Stimulated activated CD4-positive, alpha-beta T cell treated with anti-CD3 and anti-CD28 coated beads, Interleukin-15, amount 100 ng/mL, for 48 hours (primary cell): ENCODE data around the gene FSTL3.
"Not testable (repeated sequence)": the region's sequence is repeated elsewhere in the genome, so short reads cannot be mapped to it uniquely, and the experiment has no call there.

Source experiments
- DNase-seq, 2 donors: peaks; one replicate each; pipeline ENCODE4 v3.0.0-alpha.2; 2020; ENCODE audit warnings: low read depth in 2 of 2

Gene FSTL3

DNA sequence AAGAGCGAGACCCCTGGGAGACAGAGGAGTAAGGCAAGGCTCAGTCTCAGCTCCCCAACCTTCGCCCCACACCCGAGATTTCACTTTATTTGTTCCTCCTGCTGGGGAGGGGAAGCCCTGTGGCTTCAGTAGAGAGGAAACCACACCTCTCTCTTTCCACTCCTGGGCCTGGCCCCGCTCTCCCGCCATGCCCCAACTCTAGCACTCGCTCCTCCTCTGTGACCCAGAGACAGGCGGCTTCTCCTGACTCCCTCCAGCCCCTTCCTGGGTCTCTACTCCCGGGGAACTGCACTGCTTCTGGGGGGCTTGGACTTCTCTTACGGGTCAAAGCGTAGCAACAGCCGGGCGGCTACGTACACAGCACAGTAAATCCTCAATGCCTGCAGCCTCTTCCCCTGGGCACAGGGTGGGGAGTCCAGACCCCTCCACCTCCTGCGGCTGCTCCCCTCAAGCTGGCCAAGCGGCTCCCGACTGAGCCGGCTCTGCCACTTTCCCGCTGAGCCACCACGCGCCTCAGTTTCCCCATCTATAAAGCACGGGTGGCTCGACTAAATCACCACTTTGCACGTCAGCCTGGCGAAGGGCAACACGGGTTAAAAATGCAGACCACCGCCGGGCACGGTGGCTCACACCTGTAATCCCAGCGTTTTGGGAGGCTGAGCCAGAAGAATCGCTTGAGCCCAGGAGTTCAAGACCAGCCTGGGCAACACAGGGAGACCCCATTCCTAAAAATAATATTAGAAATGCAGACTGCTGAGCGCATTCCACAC lies 14.6 kb upstream of the FSTL3 start:
- DNase-seq = peak in 1 of 2 donors; percentile 50

DNA sequence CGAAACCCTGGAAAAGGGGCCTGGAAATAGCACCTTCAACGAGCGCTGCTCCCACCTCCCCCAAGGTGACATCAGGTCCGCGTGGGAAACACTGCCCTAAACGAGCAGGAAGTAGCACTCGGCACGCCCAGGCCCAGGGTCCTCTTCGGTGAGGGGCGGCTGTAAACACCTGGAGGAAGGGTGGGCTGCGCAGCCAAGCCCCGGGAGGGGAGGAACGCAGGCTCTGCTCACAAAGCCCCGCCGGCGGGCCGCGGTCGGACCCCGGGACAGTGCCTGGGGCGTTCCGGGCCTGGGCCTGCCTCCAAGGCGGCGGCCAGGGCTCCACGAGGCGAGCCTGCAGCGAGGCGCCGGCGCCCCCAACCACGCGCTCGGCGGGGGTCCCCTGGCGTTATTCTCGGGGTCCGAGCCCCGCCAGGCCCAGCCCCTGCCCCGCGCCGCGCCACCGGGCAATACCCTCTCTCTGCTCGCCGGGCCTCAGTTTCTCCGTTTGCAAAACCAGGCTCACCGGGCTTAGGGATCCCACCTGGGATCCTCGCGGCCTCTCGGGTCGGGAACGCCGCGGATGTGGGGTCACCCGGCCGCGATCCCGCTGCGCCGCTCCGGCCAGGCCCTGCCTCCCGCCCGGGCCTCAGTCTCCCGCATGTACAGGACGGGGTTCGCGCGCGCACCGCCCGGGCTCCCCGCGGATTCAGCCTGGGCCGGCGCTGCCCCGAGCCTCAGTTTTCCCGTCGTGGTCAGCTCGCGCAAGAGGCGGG lies 13.8 kb upstream of the FSTL3 start:
- DNase-seq = peak; percentile 62 to 67

DNA sequence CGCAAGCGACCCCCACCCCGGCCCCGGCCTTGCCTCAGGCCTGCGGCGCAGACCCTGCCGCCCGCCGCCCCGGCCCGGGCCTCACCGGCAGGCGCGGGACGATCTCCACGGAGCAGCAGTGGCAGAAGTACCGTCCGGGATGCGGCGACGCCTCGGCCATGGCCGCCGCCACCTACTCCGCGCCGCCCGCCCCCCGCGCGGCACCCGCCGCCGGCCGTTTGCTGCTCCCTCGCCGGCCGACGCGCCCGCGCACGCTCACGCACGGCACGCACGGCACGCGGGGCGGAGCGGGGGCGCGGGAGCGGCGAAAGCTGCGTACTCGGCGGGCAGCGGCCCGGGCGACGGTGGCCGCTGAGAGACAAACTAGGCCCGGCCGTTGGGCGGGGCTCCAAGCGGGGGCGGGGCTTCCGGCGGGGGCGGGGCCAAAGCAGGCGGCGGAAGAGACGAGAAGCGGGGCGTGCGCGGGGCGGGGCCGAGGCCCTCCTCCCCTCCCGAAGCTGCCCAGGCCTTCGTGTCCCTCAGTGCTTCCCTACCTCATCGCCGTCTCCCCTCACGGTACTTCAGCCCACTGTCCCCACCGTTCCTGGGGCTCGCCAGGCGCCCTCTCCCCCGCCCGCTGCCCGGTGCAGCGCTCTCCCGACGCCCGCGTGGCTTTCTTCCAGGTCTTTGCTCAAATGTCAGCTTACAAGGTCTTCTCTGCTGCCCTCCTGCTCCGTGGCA lies 13.1 kb upstream of the FSTL3 start, which contains the start of gene RNF126:
Gene RNF126 (minus strand): TSS at position 253 of the 720 bp plus-strand sequence. CDS start 93 bp downstream, at position 160.
- DNase-seq = peak; percentile 88 to 93

DNA sequence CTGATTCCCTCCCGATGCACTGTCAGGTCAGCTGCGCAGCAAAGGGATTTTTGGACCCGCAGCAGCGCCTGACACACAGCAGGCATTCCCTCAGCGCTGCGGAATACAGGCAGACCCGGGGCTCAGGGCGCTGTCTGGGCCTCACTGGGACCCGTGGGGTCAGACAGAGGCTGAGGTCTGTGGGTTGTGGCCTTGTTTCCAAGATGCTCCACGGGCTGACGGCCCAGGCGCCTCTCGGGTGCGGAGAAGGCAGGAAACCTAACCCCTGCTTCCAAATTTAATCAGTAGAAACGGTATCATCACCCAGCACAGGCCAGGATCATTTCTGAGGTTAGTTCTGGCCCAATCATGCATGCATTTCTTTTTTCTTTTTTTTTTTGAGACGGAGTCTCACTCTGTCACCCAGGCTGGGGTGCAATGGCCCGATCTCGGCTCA lies 12.5 kb upstream of the FSTL3 start:
- DNase-seq = no peak

DNA sequence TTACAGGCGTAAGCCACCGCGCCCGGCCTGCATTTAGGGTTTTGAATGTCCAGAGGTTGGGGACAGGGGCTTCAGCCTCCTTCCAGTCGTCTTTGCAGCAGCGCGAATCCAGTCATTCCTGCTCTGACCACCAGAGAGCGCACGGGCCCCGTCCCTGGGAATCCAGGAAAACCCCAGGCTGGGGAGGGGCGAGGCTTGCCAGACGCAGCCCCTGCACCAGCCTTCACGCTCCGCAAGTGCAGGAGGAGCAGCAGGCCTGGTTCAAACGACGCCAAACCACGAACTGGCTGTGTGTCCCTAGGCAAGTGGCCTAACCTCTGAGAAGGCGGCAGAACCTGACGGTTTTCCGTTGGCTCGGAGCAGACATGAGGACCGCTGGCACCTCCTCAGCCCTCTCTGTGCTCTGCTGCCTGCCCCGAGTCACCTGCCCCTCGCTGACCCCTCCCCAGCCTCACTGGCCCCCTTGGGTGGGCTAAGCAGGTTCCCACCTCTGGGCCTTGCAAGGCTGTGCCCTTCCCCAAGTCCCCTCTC lies 11.2 kb upstream of the FSTL3 start:
- peak; percentile 51 to 80 for DNase-seq

DNA sequence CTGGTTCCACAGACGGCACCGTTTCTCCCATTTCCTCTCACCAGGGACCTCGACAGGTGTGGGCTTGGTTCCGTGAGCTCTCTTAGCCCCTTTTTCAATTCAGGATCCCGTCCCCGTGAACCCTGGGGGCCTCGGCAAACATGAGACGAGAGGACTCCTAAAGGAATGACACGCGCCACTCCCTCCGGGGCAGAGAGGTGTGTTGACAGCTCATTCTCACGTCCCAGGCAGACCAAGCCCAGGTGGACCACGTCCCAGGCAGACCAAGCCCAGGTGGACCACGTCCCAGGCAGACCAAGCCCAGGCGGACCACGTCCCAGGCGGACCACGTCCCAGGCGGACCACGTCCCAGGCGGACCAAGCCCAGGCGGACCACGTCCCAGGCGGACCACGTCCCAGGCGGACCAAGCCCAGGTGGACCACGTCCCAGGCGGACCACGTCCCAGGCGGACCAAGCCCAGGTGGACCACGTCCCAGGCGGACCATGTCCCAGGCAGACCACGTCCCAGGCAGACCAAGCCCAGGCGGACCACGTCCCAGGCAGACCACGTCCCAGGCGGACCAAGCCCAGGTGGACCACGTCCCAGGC lies 9.1 kb upstream of the FSTL3 start:
- not testable (repeated sequence) for DNase-seq

DNA sequence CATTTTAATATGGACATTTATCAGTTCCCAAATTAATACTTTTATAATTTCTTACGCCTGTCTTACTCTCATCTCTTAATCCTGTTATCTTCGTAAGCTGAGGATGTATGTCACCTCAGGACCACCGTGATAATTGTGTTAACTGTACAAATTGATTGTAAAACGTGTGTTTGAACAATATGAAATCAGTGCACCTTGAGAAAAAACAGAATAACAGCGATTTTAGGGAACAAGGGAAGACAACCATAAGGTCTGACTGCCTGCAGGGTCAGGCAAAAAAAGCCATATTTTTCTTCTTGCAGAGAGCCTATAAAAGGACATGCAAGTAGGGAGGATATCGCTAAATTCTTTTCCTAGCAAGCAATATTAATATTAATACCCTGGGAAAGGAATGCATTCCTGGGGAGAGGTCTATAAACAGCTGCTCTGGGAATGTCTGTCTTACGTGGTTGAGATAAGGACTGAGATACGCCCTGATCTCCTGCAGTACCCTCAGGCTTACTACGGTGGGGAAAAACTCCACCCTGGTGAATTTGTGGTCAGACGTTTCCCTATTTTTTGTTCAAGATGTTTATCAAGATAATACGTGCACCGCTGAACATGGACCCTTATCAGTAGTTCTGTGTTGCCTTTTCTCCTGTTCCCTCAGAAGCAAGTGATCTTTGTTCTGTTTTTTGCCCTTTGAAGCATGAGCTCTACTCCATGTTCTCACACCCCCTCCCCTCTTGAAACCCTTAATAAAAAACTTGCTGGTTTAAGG lies 7.3 kb upstream of the FSTL3 start:
- not testable (repeated sequence) for DNase-seq

DNA sequence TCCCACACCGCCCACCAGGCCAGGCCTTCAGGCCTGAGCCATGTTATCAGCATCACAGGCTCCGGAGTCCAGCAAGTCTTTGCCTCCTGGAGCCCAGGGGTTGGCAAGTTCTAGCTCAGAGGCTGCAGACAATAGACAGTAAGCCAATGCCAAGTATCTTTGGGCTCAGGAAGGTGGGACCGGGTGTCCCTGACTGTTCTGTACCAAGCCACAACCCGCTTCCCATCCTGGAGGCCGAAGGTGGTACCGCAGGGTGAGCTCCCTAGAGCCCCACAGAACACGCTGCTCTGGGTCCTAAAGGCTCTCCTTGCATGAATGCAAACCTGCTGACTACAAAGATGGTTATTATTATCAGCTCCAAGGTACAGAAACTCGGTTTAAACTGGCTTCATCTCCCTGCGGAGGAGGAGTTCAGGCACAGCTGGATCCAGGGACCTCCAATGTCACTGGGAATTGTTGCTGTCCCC lies 5.5 kb upstream of the FSTL3 start:
- DNase-seq = no peak

DNA sequence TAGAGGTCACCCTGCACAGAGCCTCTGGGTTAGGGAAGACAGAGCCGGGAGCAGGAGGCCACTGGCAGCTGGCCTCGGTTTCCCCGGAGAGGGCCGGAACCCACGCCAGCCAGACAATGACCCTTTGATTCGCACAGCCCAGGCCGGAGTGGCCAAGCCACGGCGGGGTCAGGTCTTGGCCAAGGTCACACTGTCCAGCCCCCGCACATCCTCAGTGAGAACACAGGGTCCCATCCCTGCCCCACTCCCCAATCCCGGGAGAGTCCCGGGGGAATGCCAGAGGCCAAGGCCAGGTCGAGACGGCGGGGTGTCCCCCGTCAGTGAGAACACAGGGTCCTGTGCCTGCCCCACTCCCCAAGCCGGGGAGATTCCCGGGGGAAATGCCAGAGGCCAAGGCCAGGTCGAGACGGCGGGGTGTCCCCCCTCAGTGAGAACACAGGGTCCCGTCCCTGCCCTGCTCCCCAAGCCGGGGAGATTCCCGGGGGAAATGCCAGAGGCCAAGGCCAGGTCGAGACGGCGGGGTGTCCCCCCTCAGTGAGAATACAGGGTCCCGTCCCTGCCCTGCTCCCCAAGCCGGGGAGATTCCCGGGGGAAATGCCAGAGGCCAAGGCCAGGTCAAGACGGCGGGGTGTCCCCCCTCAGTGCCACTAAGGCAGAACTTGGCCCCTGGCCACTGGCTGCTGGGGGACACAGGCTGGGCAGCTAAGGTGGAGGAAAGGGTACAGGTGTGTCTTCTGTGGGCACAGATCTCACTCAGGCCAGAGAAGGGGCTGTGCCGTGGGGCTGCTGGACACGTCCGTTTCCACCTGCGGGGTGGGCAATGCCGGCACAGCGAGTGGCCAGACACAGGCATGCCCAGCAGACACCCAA lies 1.7 kb upstream of the FSTL3 start:
- no peak for DNase-seq

DNA sequence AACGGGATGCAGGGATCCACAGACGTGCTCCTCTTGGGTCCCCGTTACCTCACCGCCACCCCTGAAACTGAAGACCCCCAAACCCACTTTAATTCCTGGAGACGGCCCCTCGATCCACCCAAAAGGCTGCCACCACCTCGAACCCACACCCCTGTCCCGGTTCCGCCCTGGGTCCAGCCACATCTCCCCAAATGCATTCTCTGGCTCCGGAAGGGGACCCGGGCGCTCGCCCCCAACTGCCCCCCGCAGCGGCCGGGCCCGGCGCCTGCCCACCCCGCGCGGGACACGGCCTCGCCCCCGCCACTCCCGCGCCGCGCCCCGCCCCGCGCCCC lies 219 bp upstream of the FSTL3 start:
- no peak for DNase-seq

DNA sequence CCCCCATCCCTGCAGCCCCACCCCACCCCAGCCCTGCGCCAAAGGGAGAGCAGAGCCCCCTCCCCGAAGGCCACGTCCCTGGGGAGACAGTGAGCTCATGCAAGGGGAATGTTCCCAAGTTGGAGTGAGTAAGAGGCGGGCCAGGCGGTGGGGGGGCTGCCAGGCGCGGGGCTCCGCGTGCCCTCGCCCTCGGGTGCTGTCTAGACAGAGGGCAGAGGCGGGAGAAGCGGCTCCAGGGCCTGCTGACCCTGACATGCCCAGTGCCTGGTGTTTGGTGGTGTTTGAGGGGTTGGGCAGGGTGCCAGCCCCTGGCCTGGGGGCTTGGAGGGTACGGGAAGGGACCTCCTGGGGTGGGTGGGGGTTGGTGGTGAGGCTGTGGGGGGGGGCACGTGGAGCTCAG lies 1.0 kb downstream of the FSTL3 start:
- no peak for DNase-seq

DNA sequence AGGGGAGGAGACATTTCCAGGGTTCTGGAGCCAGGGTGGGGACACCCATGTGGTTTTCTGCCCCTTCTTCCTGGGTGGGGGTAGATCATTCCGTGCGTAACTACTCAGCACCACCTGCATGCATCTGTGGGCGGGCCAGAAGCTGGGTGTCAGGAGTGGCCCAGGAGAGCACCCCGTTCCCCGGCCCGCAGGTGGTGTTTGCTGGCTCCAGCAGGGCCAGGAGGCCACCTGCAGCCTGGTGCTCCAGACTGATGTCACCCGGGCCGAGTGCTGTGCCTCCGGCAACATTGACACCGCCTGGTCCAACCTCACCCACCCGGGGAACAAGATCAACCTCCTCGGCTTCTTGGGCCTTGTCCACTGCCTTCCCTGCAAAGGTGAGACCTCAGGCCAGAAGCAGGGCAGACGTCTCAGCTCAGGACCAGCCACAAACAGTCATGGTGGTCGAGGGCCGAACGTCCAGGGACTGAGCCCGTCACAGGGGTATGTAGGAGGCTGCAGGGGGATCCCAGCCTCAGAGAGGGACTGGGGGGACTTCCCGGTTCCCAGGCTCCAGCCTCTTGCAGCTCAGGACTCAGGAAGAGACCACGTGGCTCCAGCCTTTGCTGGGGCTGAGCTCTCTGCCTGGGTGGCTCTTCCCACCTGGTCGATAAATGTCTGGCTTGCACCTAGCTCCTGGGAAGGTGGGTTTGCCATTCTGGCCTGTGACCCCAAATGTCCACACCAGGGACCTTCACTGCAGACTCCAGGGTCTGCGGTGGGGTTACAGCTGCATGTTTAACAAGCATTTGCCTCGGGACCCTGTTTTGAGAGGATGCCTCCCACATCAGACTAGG lies 1.6 kb downstream of the FSTL3 start:
- DNase-seq = no peak

DNA sequence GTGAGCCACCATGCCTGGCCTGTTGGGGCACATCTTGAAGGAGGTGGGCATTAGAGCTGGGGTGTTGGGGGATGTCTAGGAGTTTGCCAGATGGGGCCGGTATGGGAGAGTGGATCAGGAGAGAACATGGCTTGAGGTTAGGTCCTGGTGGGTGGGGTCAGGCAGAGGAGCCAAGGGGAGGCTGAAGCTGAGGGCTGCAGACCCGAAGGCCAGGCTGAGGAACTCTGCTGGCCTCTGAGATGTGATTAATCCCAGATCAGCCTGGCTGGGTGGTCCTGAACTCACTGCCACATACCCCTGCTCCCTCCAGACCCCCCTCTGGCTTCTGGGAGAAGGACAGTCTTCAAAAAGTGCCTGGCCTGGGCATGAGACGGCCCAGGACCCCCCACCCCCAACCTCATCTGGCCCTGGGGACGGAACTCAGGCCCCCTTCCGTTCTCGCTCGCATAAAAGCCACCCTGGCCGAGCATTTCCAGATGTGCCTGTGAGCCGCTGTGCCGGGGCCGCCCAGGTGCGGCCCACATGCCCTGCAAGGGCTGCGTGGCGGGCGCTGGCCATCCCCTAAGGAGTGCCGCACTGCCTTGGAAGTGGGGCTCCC lies 2.7 kb downstream of the FSTL3 start:
- DNase-seq = no peak

DNA sequence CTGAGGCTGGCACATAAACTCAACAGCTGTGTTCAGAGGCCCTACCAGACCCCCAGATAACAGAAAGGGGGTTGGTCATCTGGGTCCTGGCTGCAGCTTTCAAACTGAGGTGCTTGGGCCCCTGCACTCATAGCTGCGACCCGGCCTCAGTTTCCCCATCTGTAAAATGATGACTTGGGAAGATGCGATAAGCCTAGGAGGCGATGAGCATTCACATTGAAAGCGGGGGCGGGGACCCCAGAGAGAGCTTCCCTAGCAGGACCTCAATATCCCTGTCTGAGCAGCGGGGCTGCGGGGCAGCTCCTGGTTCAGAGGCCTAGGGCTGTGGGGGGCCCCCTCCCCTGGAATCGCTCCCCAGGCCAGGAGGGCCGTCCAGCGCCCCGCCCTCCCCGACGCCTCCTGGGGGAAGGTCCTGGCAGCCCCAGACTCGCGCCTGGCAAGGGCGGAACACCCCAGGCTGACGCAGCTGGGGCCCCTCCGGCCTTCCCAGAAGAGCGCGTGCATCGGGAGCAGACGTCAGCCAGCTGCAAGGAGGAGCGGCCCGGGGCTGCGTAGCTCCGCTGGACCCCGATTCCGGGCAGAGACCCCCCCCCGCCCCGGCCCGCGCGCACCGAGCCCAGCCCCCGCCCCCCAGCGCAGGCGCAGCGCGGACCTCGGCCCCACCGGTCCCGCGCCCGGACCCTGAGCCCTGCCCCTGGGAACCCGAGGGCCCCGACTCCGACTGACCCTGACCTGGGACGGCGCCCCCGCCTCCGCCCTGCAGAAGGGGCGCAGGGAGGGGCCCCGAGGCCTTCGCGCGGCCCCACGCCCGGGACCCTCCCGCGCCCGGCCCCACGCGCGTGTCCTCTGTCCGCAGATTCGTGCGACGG lies 3.5 kb downstream of the FSTL3 start:
- no peak for DNase-seq

DNA sequence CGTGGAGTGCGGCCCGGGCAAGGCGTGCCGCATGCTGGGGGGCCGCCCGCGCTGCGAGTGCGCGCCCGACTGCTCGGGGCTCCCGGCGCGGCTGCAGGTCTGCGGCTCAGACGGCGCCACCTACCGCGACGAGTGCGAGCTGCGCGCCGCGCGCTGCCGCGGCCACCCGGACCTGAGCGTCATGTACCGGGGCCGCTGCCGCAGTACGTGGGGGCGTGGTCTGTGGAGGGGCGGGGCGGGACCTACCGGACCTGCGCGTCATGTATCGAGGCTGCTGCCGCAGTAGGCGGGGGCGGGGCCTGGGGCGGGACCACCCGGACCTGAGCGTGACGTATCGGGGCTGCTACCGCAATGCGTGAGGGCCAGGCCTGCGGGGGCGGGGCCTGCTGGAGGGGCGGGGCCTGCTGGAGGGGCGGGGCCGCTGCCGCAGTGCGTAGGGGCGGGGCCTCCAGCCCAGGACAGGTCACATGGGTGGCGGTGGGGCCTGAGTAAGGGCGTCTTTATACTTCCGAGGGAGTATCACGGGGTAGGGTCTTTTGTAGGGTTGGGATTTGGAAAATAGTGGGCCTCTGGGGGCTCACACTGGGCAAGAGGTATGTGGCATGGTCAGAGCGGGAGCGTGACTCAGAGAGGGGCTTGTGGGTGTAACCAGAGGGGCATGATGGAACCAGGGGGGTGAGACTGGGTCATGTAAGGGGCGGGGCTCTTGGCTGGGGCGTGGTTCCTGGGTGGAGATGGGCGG lies 4.3 kb downstream of the FSTL3 start:
- DNase-seq = peak; percentile 100

DNA sequence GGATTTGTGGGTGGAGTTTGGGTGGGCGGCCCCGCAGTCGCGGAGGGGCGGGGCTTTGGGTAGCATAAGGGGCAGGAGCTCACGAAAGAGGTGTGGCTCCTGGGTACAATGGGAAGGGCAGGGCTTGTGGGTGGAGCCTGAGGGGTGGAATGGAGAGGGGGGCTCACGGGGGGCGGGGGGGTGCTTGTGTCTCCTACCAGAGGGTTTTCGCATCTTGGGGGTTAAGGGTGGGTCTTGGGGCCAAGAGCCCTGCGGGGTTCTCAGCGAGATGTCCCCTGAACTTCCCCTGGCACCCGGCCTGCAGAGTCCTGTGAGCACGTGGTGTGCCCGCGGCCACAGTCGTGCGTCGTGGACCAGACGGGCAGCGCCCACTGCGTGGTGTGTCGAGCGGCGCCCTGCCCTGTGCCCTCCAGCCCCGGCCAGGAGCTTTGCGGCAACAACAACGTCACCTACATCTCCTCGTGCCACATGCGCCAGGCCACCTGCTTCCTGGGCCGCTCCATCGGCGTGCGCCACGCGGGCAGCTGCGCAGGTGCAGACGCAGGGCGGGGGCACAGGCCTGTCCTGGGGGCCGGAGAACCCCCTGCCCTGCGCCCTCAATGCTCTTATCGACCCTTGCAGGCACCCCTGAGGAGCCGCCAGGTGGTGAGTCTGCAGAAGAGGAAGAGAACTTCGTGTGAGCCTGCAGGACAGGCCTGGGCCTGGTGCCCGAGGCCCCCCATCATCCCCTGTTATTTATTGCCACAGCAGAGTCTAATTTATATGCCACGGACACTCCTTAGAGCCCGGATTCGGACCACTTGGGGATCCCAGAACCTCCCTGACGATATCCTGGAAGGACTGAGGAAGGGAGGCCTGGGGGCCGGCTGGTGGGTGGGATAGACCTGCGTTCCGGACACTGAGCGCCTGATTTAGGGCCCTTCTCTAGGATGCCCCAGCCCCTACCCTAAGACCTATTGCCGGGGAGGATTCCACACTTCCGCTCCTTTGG lies 5.1 kb downstream of the FSTL3 start:
- peak in 1 of 2 donors; percentile 93 for DNase-seq
